Hindlimb muscle (tissue), 1 donor: ENCODE results near the gene HSD17B1. TPM values are rescaled to one million over a fixed set of nuclear protein-coding genes. Genes with fewer than 3 reads are reported as not detected.

Experiments
- polyA plus RNA-seq: library from polyadenylated mRNA; unstranded; fragments of 120-200 nt; gene quantifications from one replicate; pipeline ENCODE4 v1.2.1, GENCODE V29; 2013; ENCODE audit not compliant: insufficient read length

Gene HSD17B1
- polyA plus RNA-seq, 1 donor = 3.3 TPM

Other genes starting within 250 kb of the HSD17B1 start
- gene STAT3, start 164.5 kb upstream of the HSD17B1 start, polyA plus RNA-seq = 70.4 TPM
- gene CAVIN1, start 129.7 kb upstream of the HSD17B1 start, polyA plus RNA-seq = 301 TPM
- 31.0 TPM for gene ATP6V0A1, start 94.0 kb upstream of the HSD17B1 start, polyA plus RNA-seq
- gene NAGLU, start 16.7 kb upstream of the HSD17B1 start, polyA plus RNA-seq = 22.7 TPM
- gene COASY, start 9.2 kb downstream of the HSD17B1 start, polyA plus RNA-seq = 28.6 TPM
- 35.2 TPM for gene MLX, start 14.2 kb downstream of the HSD17B1 start, polyA plus RNA-seq
- 10.2 TPM for gene PSMC3IP, start 24.8 kb downstream of the HSD17B1 start, polyA plus RNA-seq
- gene RETREG3, start 56.5 kb downstream of the HSD17B1 start, polyA plus RNA-seq = 39.5 TPM
- 33.6 TPM for gene TUBG1, start 56.8 kb downstream of the HSD17B1 start, polyA plus RNA-seq
- gene TUBG2, start 106.4 kb downstream of the HSD17B1 start, polyA plus RNA-seq = 14.7 TPM
- gene PLEKHH3, start 124.1 kb downstream of the HSD17B1 start, polyA plus RNA-seq = 62.6 TPM
- 3.2 TPM for gene CCR10, start 128.9 kb downstream of the HSD17B1 start, polyA plus RNA-seq
- 12.1 TPM for gene CNTNAP1, start 129.6 kb downstream of the HSD17B1 start, polyA plus RNA-seq
- gene EZH1, start 192.1 kb downstream of the HSD17B1 start, polyA plus RNA-seq = 27.3 TPM
- 69.2 TPM for gene RAMP2, start 208.3 kb downstream of the HSD17B1 start, polyA plus RNA-seq
- gene VPS25, start 220.5 kb downstream of the HSD17B1 start, polyA plus RNA-seq = 30.0 TPM
- 0.19 TPM for gene WNK4, start 227.7 kb downstream of the HSD17B1 start, polyA plus RNA-seq
- gene COA3, start 245.8 kb downstream of the HSD17B1 start, polyA plus RNA-seq = 53.5 TPM
- gene CNTD1, start 245.9 kb downstream of the HSD17B1 start, polyA plus RNA-seq = 0.70 TPM